Right ventricle myocardium inferior (tissue), 1 donor: ENCODE data around the gene GNAS-AS1. TPM values are rescaled to one million over a fixed set of nuclear protein-coding genes. Genes with fewer than 3 reads are reported as not detected.

Source experiments
- ATAC-seq: fragments of 200-7000 bp; cut with Tn5 transposase; one replicate; pipeline ENCODE4 v1.9.1; 2020; ENCODE audit warnings: mild to moderate bottlenecking, moderate library complexity
- DNase-seq: peaks from one replicate; pipeline ENCODE4 v3.0.0; 2021; ENCODE audit errors: missing footprints
- intact Hi-C: fragments of 100-400 bp; cut with DNase I; formaldehyde crosslinking; loops from one replicate; pipeline ENCODE4 v1.11.0; 2022
- total RNA-seq: library from RNA; stranded (reverse); fragmentation: NEBNext Ultra II Directional; extraction: Animal tissue kit (Norgen Biotek cat#: 25700); gene quantifications from one replicate; pipeline ENCODE4 v1.2.1, GENCODE V29; 2021
- donor health status: DM: no; HTN: yes; CAD: no; lungs with severe emphysema.

Gene GNAS-AS1
- total RNA-seq, 1 donor from 2014 or later: 0.38 TPM

- ATAC-seq (peak; percentile 58), DNase-seq (peak; percentile 68)
- intact Hi-C loops: loop anchor here (1.0 to 10.0 kb wide), 5 partner anchors 204 to 626 kb away; no protein-coding TSS in a partner anchor
These were observed 19.8 kb upstream of the GNAS-AS1 start for GRCh38 chr20:58870293-58871014.

GRCh38 chr20:58869662-58870227 lies 19.0 kb upstream of the GNAS-AS1 start:
- ATAC-seq (no peak), DNase-seq (no peak)
- intact Hi-C loops: loop anchor here (1.0 to 10.0 kb wide), 5 partner anchors 205 to 627 kb away; no protein-coding TSS in a partner anchor

GRCh38 chr20:58868795-58869194 lies 18.1 kb upstream of the GNAS-AS1 start:
- no peak for DNase-seq
- intact Hi-C loops: no loop called here
- no peak for ATAC-seq

GRCh38 chr20:58867211-58867610 lies 16.5 kb upstream of the GNAS-AS1 start:
- DNase-seq (no peak), ATAC-seq (peak; percentile 74)
- intact Hi-C loops: loop anchor here (2.0 kb wide), 1 partner anchor 536 kb away; no protein-coding TSS in a partner anchor

GRCh38 chr20:58865843-58866242 lies 15.1 kb upstream of the GNAS-AS1 start:
- ATAC-seq (no peak), DNase-seq (no peak)
- intact Hi-C loops: loop anchor here (2.0 kb wide), 1 partner anchor 537 kb away; no protein-coding TSS in a partner anchor

GRCh38 chr20:58864346-58864745 lies 13.6 kb upstream of the GNAS-AS1 start:
- intact Hi-C loops: no loop called here
- ATAC-seq (no peak), DNase-seq (no peak)

- intact Hi-C loops: no loop called here
These were observed 12.5 kb upstream of the GNAS-AS1 start for GRCh38 chr20:58863044-58863790.

GRCh38 chr20:58855506-58856389 lies 5.0 kb upstream of the GNAS-AS1 start:
- DNase-seq (no peak), ATAC-seq (no peak)
- intact Hi-C loops: no loop called here

More at GRCh38 chr20:58863044-58863790, 12.5 kb upstream of the GNAS-AS1 start:
- DNase-seq (no peak), ATAC-seq (no peak)

GRCh38 chr20:58854638-58855471 lies 4.2 kb upstream of the GNAS-AS1 start:
- peak; percentile 63 for DNase-seq
- intact Hi-C loops: loop anchor here (5.0 kb wide), 2 partner anchors 163 to 203 kb away; partner anchors contain the start of genes NPEPL1 and STX16
- no peak for ATAC-seq

GRCh38 chr20:58853976-58854637 lies 3.4 kb upstream of the GNAS-AS1 start:
- ATAC-seq (no peak), DNase-seq (no peak)
- intact Hi-C loops: loop anchor here (5.0 kb wide), 2 partner anchors 162 to 202 kb away; partner anchors contain the start of genes NPEPL1 and STX16

GRCh38 chr20:58853466-58853865 lies 2.8 kb upstream of the GNAS-AS1 start:
- no peak for DNase-seq
- no peak for ATAC-seq
- intact Hi-C loops: loop anchor here (5.0 kb wide), 2 partner anchors 161 to 201 kb away; partner anchors contain the start of genes NPEPL1 and STX16

- peak; percentile 76 for DNase-seq
- intact Hi-C loops: loop anchor here (5.0 kb wide), 2 partner anchors 160 to 200 kb away; partner anchors contain the start of genes NPEPL1 and STX16
These were observed 2.0 kb upstream of the GNAS-AS1 start, which contains the start of gene GNAS for GRCh38 chr20:58852543-58853271. Gene GNAS, plus strand, starts transcription at chr20:58852716.

GRCh38 chr20:58851969-58852458 lies 1.3 kb upstream of the GNAS-AS1 start:
- ATAC-seq (no peak), DNase-seq (no peak)
- intact Hi-C loops: loop anchor here (5.0 kb wide), 2 partner anchors 160 to 200 kb away; partner anchors contain the start of genes NPEPL1 and STX16

More at GRCh38 chr20:58852543-58853271, 2.0 kb upstream of the GNAS-AS1 start, which contains the start of gene GNAS:
- peak; percentile 59 for ATAC-seq

GRCh38 chr20:58851221-58851968 lies 693 bp upstream of the GNAS-AS1 start:
- ATAC-seq (no peak), DNase-seq (no peak)
- intact Hi-C loops: loop anchor here (5.0 kb wide), 2 partner anchors 159 to 199 kb away; partner anchors contain the start of genes NPEPL1 and STX16

- ATAC-seq (no peak), DNase-seq (no peak)
- intact Hi-C loops: no loop called here
These were observed 3.2 kb downstream of the GNAS-AS1 start for GRCh38 chr20:58847463-58847862.
